Transverse colon (tissue), 4 donors: ENCODE data around the gene URGCP. TPM values are rescaled to one million over a fixed set of nuclear protein-coding genes. Genes with fewer than 3 reads are reported as not detected.

Experiments
- DNase-seq: peaks from one replicate; pipeline ENCODE4 v3.0.0-alpha.2; 2019
- H3K27ac ChIP-seq, 4 donors: fragments of 200-600 bp; sonication (generic); 2 replicates each; pipeline ENCODE4 v1.5.1; 2016 to 2018; ENCODE audit warnings: inconsistent platforms in 4 of 4
- H3K27me3 ChIP-seq: fragments of 200-600 bp; sonication (generic); 2 replicates; pipeline ENCODE4 v1.5.1; 2017; ENCODE audit warnings: inconsistent platforms
- H3K36me3 ChIP-seq, 4 donors: fragments of 200-600 bp; sonication (generic); 2 replicates each; pipeline ENCODE4 v1.5.1; 2017 to 2019; ENCODE audit warnings: inconsistent platforms in 4 of 4
- H3K4me1 ChIP-seq, 4 donors: fragments of 200-600 bp; sonication (generic); 2 replicates each; pipeline ENCODE4 v1.5.1; 2017 to 2020; ENCODE audit warnings: inconsistent platforms in 4 of 4
- H3K4me3 ChIP-seq, 4 donors: fragments of 200-600 bp; sonication (generic); 1 replicate in 1 of 4; 2 replicates in 3 of 4; pipeline versions ENCODE4 v1.5.1 to v1.6.1; 2017 to 2019; ENCODE audit warnings: inconsistent platforms in 4 of 4
- H3K9me3 ChIP-seq, 2 donors: fragments of 200-600 bp; sonication (generic); 2 replicates each; pipeline ENCODE4 v1.5.1; 2017 to 2019; ENCODE audit warnings: inconsistent platforms in 2 of 2
- EP300 ChIP-seq: sonication (generic); formaldehyde crosslinking; IDR thresholded peaks from one replicate; pipeline ENCODE4 v1.6.1; 2017; ENCODE audit warnings: antibody characterized with exemption, low read depth
- POLR2A ChIP-seq: fragments of 450-650 bp; IDR thresholded peaks from one replicate; pipeline ENCODE4 v1.6.1; 2016; ENCODE audit warnings: antibody characterized with exemption, mild to moderate bottlenecking, moderate library complexity
- POLR2AphosphoS5 ChIP-seq, 3 donors: sonication (generic); formaldehyde crosslinking; IDR thresholded peaks; one replicate each; pipeline ENCODE4 v1.6.1; 2016; ENCODE audit warnings: antibody characterized with exemption in 3 of 3
- WGBS, 2 donors: methylation state at CpG; one replicate each; pipeline ENCODE4 v1.1.5; 2018; ENCODE audit warnings: low coverage in 1 of 2; 5-methylcytosine and 5-hydroxymethylcytosine counted together
- in situ Hi-C, 4 donors: fragments of 200-750 bp; cut with MboI; loops; one replicate each; pipeline versions ENCODE4 v1.15.0 to v1.15.1; 2017; ENCODE audit warnings: low sequenced_read_pairs in 3 of 4, low pct_ligation_motif_present in 1 of 4, low pct_unique_long_range_greater_than_20kb in 1 of 4
- intact Hi-C: fragments of 100-400 bp; cut with DNase I; formaldehyde crosslinking; loops from one replicate; pipeline ENCODE4 v1.15.1; 2023; ENCODE audit warnings: low total_unique reads
- total RNA-seq, 4 donors: library from RNA; depleted of rRNA; stranded (reverse); fragments of >200 nt; gene quantifications; one replicate each; pipeline ENCODE4 v1.1.0, GENCODE V29; 2016
- TF ChIP-seq, protein P1 (sequence below), 5 experiments: fragments of 200-600 bp in 3 of 5; fragments of 450-650 bp in 2 of 5; sonication (generic) in 3 of 5; IDR thresholded peaks; 1 replicate in 2 of 5; 2 replicates in 3 of 5; pipeline ENCODE4 v1.5.1; 2016 to 2017; ENCODE audit warnings: antibody characterized with exemption in 5 of 5, inconsistent platforms in 3 of 5, mild to moderate bottlenecking in 2 of 5, moderate library complexity in 1 of 5

The URGCP gene
- total RNA-seq, 4 donors from 2014 or later = 54.5 to 84.2 (median 58.2) TPM

DNA sequence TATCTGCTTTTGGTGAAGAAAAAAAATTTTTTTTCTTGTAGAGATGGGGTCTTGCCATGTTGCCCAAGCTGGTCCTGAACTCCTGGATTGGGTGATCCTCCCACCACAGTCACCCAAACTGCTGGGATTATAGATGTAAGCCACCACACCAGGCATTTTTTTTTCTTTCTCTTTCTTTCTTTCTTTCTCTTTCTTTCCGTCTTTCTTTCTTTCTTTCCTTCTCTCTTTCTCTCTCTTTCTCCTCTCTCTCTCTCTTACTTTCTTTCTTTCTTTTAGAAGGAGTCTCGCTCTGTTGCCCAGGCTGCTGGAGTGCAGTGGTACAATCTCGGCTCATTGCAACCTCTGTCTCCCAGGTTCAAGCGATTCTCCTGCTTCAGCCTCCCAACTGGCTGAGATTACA, 16.3 kb upstream of the URGCP start:
- no peak for DNase-seq
- WGBS, 2 donors = 91 to 100% methylated on average over 4 of the region's 4 CpGs
- Histone ChIP-seq H3K36me3 (no peaks in the 10 kb centered on the region), H3K27ac (no peak overlapping the region), H3K27me3 (no peaks in the 10 kb centered on the region), H3K9me3 (no peaks in the 10 kb centered on the region), H3K4me3 (no peak overlapping the region), H3K4me1 (peaks cover 0 to 20% (median 13%) of the 10 kb centered on the region in 4 donors)
- TF ChIP-seq POLR2A (no peak), EP300 (no peak)
- in situ Hi-C loops (no loop called here), intact Hi-C loops (no loop called here)

DNA sequence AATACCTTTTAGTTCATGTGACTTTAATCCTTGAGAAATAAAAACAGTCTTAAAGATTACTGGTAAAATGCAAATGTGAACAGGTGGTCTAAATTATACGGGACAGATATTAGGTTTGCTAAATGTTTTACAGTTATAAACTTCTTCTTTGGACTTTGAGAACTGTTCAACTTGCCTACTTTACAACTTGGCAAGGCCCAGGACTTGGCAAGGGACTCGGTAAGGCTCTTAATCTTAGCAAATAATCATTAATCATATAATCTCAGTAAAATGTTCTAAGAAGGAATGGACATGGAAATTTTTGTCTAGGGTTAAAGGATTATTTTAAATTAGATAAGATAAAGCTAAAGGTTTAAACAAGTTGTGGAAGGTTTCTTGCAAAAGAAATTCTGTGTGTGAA, 15.0 kb upstream of the URGCP start:
- no peaks in the 10 kb centered on the region for H3K27me3 ChIP-seq
- in situ Hi-C loops (no loop called here), intact Hi-C loops (no loop called here)
- H3K9me3 ChIP-seq = no peaks in the 10 kb centered on the region
- H3K4me3 ChIP-seq = no peak overlapping the region
- peaks cover 0 to 12% (median 7%) of the 10 kb centered on the region in 4 donors for H3K4me1 ChIP-seq
- DNase-seq = no peak
- H3K27ac ChIP-seq = no peak overlapping the region
- whole genome bisulfite sequencing, 2 donors = 21 to 30% methylated on average over 2 of the region's 2 CpGs
- TF ChIP-seq POLR2A (no peak), EP300 (no peak), POLR2AphosphoS5 (IDR thresholded peaks at IDR 0.05) (no peak)
- TF ChIP-seq, protein P1, sequence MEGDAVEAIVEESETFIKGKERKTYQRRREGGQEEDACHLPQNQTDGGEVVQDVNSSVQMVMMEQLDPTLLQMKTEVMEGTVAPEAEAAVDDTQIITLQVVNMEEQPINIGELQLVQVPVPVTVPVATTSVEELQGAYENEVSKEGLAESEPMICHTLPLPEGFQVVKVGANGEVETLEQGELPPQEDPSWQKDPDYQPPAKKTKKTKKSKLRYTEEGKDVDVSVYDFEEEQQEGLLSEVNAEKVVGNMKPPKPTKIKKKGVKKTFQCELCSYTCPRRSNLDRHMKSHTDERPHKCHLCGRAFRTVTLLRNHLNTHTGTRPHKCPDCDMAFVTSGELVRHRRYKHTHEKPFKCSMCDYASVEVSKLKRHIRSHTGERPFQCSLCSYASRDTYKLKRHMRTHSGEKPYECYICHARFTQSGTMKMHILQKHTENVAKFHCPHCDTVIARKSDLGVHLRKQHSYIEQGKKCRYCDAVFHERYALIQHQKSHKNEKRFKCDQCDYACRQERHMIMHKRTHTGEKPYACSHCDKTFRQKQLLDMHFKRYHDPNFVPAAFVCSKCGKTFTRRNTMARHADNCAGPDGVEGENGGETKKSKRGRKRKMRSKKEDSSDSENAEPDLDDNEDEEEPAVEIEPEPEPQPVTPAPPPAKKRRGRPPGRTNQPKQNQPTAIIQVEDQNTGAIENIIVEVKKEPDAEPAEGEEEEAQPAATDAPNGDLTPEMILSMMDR (IDR thresholded peaks at IDR 0.05) = no peak
- no peaks in the 10 kb centered on the region for H3K36me3 ChIP-seq

DNA sequence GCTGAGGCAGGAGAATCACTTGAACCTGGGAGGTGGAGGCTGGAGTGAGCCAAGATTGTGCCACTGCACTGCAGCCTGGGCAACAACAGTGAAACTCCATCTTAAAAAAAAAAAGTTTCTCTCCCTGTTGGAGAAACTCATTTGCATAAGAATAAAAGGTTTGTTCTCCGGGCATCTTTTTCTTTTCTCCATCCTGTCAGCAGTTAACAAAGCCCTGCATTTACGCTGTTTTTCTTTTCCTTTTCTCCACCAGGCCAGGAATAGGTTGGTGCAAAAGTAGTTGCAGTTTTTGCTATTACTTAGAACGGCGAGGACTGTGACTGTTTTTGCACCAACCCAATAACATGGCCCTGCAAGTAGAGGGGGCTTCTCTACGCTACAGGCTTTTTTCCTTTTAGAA, 9.5 kb upstream of the URGCP start:
- TF ChIP-seq, protein P1 (IDR thresholded peaks at IDR 0.05) = no peak
- TF ChIP-seq EP300 (no peak), POLR2AphosphoS5 (IDR thresholded peaks at IDR 0.05) (no peak), POLR2A (no peak)
- Histone ChIP-seq H3K4me1 (no peaks in the 10 kb centered on the region), H3K27ac (no peak overlapping the region), H3K4me3 (no peak overlapping the region), H3K9me3 (no peaks in the 10 kb centered on the region), H3K36me3 (no peaks in the 10 kb centered on the region), H3K27me3 (no peaks in the 10 kb centered on the region)
- WGBS, 2 donors = 95 to 96% methylated on average over 5 of the region's 5 CpGs
- intact Hi-C loops = no loop called here
- in situ Hi-C loops = no loop called here
- no peak for DNase-seq

DNA sequence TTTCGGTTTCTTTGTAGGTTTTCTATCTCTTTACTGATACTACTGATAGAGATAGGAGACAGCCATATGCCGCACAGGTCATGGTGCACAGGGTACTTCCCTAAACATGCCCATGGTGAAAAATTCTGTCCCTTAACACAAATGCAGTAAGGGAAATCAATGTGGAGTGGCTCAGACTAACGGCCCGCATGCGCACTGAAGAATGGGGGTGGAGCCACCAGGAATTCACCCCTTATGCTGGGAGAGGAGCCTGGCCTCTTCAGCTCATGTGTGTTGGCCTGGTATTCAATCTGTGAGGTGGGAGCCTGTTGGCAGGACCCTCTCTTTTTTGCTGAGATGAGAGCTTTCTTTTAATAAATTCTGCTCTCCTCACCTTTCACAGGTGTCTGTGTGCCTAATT, 8.4 kb upstream of the URGCP start:
- H3K27ac ChIP-seq = no peak overlapping the region
- no peaks in the 10 kb centered on the region for H3K27me3 ChIP-seq
- no peak for DNase-seq
- intact Hi-C loops = no loop called here
- H3K9me3 ChIP-seq = no peaks in the 10 kb centered on the region
- in situ Hi-C loops = no loop called here
- 78 to 95% methylated on average over 2 to 5 of the region's 5 CpGs for WGBS, 2 donors
- no peaks in the 10 kb centered on the region for H3K4me1 ChIP-seq
- H3K36me3 ChIP-seq = no peaks in the 10 kb centered on the region
- TF ChIP-seq POLR2A (no peak), POLR2AphosphoS5 (IDR thresholded peaks at IDR 0.05) (no peak), EP300 (no peak)
- TF ChIP-seq, protein P1 (IDR thresholded peaks at IDR 0.05) = no peak
- H3K4me3 ChIP-seq = no peak overlapping the region

DNA sequence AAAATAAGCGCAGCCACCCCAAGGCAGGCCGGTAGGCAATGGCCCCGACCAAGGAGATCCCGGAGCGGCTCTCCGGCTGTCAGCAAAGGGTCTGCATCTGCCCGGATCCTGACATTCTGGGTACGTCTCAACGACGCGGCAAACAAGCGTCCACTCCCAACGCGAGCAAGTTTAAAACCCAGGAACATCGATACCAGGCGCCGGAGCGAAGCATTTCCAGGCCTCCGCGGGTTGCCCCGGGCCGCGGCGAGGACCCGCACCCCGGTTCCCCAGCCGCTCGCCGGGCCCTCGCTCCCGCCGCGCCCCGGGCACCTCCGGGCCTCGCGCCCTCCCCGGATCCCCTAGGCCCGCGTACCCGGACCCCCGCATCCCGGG, 453 bp downstream of the URGCP start:
- no peaks in the 10 kb centered on the region for H3K36me3 ChIP-seq
- no peaks in the 10 kb centered on the region for H3K9me3 ChIP-seq
- TF ChIP-seq, protein P1 (IDR thresholded peaks at IDR 0.05) = no peak
- TF ChIP-seq POLR2A = no peak
- TF ChIP-seq EP300 = no peak
- TF ChIP-seq POLR2AphosphoS5 (IDR thresholded peaks at IDR 0.05) = no peak
- 0 to 1% methylated on average over 12 to 22 of the region's 43 CpGs for WGBS, 2 donors
- H3K4me3 ChIP-seq = peak overlapping the region; percentile 75 to 86 (median 80)
- intact Hi-C loops = no loop called here
- peak overlapping the region; percentile 89 to 95 (median 93) for H3K27ac ChIP-seq
- peak; percentile 27 for DNase-seq
- in situ Hi-C loops = no loop called here
- peaks cover 13 to 31% (median 23%) of the 10 kb centered on the region in 4 donors for H3K4me1 ChIP-seq
- no peaks in the 10 kb centered on the region for H3K27me3 ChIP-seq
